Measurements from ENCODE around the gene COL12A1.

The COL12A1 gene

DNA sequence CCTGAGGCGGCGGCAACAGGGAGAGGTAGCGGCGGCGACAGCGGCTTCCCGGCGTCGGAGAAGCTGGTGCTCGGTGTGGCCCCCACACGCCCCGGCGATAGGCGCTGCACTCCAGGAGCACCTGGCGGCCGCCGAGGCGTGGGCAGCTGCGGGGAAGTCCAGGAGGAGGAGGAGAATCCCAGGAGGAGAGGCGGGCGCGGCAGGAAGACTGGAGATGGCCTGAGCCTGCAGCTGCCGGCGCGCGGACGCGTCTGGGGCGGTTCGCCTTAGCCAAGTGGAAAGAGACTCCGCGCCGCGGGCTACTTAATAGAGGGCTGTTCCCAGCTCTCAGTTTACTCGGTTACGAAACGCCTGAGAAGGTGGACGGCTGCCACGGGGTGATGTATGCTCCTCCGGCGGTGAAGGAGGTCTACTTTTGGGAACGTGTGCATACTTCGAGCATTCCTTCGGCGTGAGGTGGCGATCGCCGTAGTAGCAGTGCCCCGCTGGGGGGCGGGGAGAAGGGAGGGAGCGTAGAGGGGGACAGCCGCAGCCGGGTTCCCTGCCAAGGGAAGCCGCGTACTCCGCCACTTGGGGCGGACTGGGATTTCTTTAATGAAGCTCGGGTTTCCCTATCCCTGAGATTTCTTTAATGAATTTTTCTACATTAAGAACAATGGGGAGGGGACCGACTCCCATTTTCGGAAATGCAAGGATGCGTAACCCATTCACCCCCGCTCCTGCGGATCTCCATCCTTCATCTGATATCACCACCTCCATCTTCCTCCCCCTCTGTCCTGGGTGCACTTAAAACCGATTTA is at the start of gene COL12A1:
COL12A1 (minus strand) TSS at position 278 of the 800 bp plus-strand sequence. CDS start 3,261 bp downstream, outside the sequence.
- TF ChIP-seq GATA2 (IDR thresholded peaks at IDR 0.05; ENCODE audit: low read depth, low read length) (no peak), GATA3 (IDR thresholded peaks at IDR 0.05; ENCODE audit: low read depth, low read length) (no peak)

GRCh38 chr6:75250552-75250951 is 44.7 kb upstream of the COL12A1 start:
- no peak for TF ChIP-seq GATA3 (IDR thresholded peaks at IDR 0.05; ENCODE audit: low read depth, low read length)
- TF ChIP-seq GATA2 (IDR thresholded peaks at IDR 0.05; ENCODE audit: low read depth, low read length) = no peak

- TF ChIP-seq GATA3 (IDR thresholded peaks at IDR 0.05; ENCODE audit: low read depth, low read length) (no peak), GATA2 (IDR thresholded peaks at IDR 0.05; ENCODE audit: low read depth, low read length) (no peak)
These were observed 44.0 kb upstream of the COL12A1 start for GRCh38 chr6:75249837-75250236.

GRCh38 chr6:75246386-75246785 is 40.5 kb upstream of the COL12A1 start:
- TF ChIP-seq GATA2 (IDR thresholded peaks at IDR 0.05; ENCODE audit: low read depth, low read length) = no peak
- TF ChIP-seq GATA3 (IDR thresholded peaks at IDR 0.05; ENCODE audit: low read depth, low read length) = no peak

DNA sequence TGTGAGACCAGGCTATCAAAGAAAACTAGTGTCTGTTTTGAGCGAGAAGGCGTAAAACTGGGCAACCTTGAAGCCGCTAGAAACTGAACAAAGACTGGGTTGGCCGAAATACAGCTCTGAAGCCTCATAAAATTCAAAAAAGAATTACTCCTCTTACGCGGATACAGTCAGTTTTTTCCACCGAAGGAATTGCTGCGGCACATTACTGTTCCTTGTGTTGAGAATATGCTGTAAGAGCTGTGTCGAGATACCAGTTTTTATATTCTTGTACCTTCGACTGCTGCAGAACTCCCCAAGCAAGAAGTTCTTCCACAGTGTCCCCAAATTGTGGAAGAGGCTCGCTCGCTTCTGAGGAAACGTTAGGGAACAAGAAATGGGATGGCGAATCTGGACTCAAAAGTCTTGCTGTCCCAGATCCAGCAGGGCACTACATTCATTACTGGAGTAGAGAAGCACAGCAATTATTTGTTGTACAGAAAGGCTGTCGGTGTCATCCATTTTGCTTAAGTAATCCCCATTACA is 38.3 kb upstream of the COL12A1 start:
- no peak for TF ChIP-seq GATA2 (IDR thresholded peaks at IDR 0.05; ENCODE audit: low read depth, low read length)
- no peak for TF ChIP-seq GATA3 (IDR thresholded peaks at IDR 0.05; ENCODE audit: low read depth, low read length)

DNA sequence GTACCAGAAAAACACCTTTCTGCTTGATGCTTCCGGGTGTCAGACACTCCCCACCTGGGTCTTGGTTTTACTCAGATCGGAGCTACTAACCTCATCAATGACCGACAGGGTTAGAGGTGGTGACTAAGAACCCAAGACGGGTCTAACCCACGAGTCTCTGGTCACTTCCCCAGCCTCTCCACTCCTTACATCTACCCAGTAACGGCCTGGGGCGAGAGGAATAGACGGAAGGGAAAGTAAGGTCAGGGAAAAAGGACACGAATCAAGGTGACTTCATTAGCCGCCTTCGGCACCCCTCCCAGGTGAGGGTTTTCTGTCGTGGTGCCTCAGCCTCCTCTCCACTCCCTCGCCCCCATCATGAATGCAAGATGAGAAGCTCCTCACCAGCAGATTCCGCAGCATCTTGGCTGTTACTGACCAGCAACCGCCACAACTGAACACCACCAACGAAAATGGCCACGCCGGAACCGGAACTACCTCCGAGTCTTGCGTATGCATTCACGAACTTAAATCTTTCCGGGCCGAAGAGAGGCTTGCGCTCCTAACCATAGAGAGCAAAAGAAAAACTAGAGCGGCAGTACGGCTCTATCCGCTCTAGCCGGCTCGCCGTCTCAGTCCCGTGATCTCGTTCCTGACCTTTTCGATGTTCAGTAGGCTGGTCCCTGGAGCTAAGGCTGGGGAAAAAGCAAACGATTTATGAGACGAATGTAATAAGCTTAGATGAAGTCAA is 37.6 kb upstream of the COL12A1 start, which contains the start of gene COX7A2:
COX7A2 (minus strand) TSS at position 469 of the 730 bp plus-strand sequence; CDS start at position 402, 67 bp downstream.
- TF ChIP-seq GATA3 (IDR thresholded peaks at IDR 0.05; ENCODE audit: low read depth, low read length) (no peak), GATA2 (IDR thresholded peaks at IDR 0.05; ENCODE audit: low read depth, low read length) (no peak)

DNA sequence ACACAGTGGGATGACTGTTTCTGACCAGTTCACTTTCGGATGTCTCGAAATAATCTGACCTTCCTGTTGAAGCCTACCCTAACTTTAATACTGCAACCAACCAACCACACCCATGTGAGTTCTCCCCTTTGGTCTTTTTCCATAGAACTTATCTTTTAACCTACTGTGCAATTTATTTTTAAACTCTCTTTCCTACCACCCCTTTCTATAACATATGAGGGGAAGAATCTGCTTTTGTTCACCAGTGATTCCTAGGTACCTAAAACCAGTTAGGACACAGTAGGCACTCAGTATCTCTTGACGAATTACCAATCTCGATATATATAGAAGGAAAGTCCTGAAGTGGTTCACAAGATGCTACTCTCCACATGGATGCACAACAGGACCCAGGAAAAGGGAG is 30.8 kb upstream of the COL12A1 start:
- TF ChIP-seq GATA3 (IDR thresholded peaks at IDR 0.05; ENCODE audit: low read depth, low read length) = no peak

DNA sequence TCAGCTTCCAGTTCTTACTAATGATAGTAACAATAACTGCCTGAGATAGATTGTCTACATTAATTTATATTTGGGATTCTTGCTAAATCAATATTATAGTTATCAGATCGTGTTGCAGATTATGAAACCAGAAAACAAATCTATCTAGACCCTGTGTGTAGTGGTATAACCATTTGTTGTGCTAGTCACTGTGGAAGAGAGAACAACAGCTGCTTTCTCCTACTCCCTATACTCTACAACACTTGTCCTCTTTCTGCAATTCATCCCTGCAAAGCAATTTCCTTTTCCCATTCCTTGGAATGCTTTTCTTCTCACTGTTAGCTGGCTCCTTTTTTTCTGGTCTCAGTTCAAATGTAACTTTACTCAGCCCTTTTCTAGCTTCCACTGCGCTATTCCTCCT is 29.4 kb upstream of the COL12A1 start:
- TF ChIP-seq GATA2 (IDR thresholded peaks at IDR 0.05; ENCODE audit: low read depth, low read length) = no peak
- no peak for TF ChIP-seq GATA3 (IDR thresholded peaks at IDR 0.05; ENCODE audit: low read depth, low read length)

GRCh38 chr6:75234126-75234865 is 28.4 kb upstream of the COL12A1 start:
- no peak for TF ChIP-seq GATA3 (IDR thresholded peaks at IDR 0.05; ENCODE audit: low read depth, low read length)
- no peak for TF ChIP-seq GATA2 (IDR thresholded peaks at IDR 0.05; ENCODE audit: low read depth, low read length)

GRCh38 chr6:75233092-75233615 is 27.3 kb upstream of the COL12A1 start:
- TF ChIP-seq GATA3 (IDR thresholded peaks at IDR 0.05; ENCODE audit: low read depth, low read length) (no peak), GATA2 (IDR thresholded peaks at IDR 0.05; ENCODE audit: low read depth, low read length) (no peak)

DNA sequence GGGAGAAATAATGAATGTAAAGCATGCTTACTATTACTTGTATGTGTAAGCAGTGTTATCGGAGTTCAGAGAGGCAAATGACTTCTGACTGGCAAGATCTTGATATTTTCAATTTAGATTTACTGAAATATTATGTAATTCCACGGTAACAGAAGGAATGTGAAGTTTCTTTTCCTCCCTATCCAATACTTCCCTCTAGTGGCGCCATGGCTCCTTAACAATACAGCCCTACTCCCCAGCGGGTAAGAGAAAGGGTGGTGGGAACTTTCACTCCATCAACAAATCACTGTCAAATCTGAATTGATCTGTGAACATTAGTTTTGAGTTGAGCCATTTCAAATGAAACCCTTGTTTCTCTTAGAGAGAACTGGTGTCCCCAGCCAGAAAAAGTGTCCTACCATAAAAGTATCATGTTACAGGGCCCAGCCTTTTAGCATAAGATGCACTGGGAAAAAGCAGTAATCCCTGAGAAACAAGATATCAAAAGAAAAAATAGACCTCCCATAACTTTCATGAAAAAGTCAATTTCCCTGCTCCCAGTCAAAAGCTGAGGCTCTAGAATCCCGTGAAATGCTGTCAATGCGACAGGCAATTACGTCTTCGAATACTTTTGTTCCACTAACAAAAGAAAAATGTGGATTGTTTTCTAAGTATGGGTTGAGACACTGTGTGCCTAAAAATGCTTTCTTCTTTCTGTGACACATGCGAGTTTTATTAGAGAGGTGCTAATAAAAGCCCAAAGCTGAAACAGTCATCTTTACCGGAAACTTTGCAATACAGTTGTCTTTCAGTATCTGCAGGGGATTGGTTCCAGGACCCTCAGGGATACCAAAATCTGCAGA is 24.9 kb upstream of the COL12A1 start:
- TF ChIP-seq GATA2 (IDR thresholded peaks at IDR 0.05; ENCODE audit: low read depth, low read length) (no peak), GATA3 (IDR thresholded peaks at IDR 0.05; ENCODE audit: low read depth, low read length) (no peak)

- TF ChIP-seq GATA2 (IDR thresholded peaks at IDR 0.05; ENCODE audit: low read depth, low read length) (no peak), GATA3 (IDR thresholded peaks at IDR 0.05; ENCODE audit: low read depth, low read length) (no peak)
These were observed 18.6 kb upstream of the COL12A1 start for GRCh38 chr6:75224303-75224926.

Measured in SH-SY5Y (cell line).